Upper lobe of right lung (tissue), 1 donor: ENCODE measurements around the gene WWOX. TPM values are rescaled to one million over a fixed set of nuclear protein-coding genes. Genes with fewer than 3 reads are reported as not detected.

ENCODE experiments used
- ATAC-seq: fragments of 200-7000 bp; cut with Tn5 transposase; one replicate; pipeline ENCODE4 v1.9.1; 2020; ENCODE audit warnings: mild to moderate bottlenecking, moderate library complexity
- DNase-seq: peaks from one replicate; pipeline ENCODE4 v3.0.0-alpha.2; 2020
- H3K27ac ChIP-seq: fragments of 200-600 bp; one replicate; pipeline ENCODE4 v1.8.0; 2022
- H3K27me3 ChIP-seq: fragments of 200-600 bp; one replicate; pipeline ENCODE4 v1.8.0; 2022; ENCODE audit warnings: mild to moderate bottlenecking
- H3K36me3 ChIP-seq: fragments of 200-600 bp; one replicate; pipeline ENCODE4 v1.8.0; 2022
- H3K4me1 ChIP-seq: fragments of 200-600 bp; one replicate; pipeline ENCODE4 v1.8.0; 2022
- H3K4me3 ChIP-seq: fragments of 200-600 bp; one replicate; pipeline ENCODE4 v1.8.0; 2022; ENCODE audit warnings: mild to moderate bottlenecking
- H3K9me3 ChIP-seq: fragments of 200-600 bp; one replicate; pipeline ENCODE4 v1.8.0; 2022
- intact Hi-C: fragments of 100-400 bp; cut with DNase I; formaldehyde crosslinking; loops from one replicate; pipeline ENCODE4 v1.11.0; 2022
- total RNA-seq: library from RNA; stranded (reverse); fragmentation: NEBNext Ultra II Directional; extraction: Animal tissue kit (Norgen Biotek cat#: 25700); gene quantifications from one replicate; pipeline ENCODE4 v1.2.1, GENCODE V29; 2021
- TF ChIP-seq, protein P1 (sequence below): fragments of 200-600 bp; IDR thresholded peaks from one replicate; pipeline ENCODE4 v1.8.0; 2022; ENCODE audit warnings: antibody characterized with exemption
- donor health status: DM: no; HTN: yes; CAD: no; lungs with severe emphysema.

The WWOX gene
- total RNA-seq, 1 donor from 2014 or later = 17.0 TPM

DNA sequence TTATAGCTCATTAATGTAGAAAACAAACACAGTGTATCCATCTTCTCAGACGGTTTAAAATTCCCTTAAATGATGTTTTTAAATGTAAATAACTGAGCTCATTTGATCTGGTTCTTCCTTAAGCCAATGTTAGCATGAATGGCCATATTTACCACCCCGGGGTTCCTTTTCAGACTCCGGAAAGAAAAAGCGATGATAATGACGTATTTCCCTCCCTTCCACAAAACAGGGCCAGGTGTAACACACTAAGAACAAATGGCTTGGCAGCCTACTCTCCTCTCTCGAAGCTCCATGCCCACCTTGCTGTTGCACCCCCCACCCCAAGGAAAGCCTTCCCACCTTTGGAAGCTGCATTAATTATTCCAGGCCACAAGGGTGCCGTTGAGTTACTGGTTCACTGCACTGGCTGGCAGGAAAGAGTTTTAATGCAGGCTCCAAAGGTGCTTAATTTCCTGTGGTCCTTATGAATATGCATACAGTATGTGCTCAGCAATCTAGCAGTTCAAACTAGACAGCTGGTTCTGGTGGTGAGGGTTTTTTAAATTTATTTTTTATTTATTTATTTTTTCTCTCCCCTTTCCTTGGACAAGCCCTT, 378.9 kb downstream of the WWOX start:
- TF ChIP-seq, protein P1, sequence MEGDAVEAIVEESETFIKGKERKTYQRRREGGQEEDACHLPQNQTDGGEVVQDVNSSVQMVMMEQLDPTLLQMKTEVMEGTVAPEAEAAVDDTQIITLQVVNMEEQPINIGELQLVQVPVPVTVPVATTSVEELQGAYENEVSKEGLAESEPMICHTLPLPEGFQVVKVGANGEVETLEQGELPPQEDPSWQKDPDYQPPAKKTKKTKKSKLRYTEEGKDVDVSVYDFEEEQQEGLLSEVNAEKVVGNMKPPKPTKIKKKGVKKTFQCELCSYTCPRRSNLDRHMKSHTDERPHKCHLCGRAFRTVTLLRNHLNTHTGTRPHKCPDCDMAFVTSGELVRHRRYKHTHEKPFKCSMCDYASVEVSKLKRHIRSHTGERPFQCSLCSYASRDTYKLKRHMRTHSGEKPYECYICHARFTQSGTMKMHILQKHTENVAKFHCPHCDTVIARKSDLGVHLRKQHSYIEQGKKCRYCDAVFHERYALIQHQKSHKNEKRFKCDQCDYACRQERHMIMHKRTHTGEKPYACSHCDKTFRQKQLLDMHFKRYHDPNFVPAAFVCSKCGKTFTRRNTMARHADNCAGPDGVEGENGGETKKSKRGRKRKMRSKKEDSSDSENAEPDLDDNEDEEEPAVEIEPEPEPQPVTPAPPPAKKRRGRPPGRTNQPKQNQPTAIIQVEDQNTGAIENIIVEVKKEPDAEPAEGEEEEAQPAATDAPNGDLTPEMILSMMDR = peak; percentile 39
- Histone ChIP-seq H3K27me3 (no peaks in the 10 kb centered on the region), H3K4me1 (no peaks in the 10 kb centered on the region), H3K27ac (no peak overlapping the region), H3K4me3 (no peak overlapping the region), H3K9me3 (no peaks in the 10 kb centered on the region), H3K36me3 (no peaks in the 10 kb centered on the region)
- intact Hi-C loops = no loop called here
- DNase-seq (no peak), ATAC-seq (no peak)

DNA sequence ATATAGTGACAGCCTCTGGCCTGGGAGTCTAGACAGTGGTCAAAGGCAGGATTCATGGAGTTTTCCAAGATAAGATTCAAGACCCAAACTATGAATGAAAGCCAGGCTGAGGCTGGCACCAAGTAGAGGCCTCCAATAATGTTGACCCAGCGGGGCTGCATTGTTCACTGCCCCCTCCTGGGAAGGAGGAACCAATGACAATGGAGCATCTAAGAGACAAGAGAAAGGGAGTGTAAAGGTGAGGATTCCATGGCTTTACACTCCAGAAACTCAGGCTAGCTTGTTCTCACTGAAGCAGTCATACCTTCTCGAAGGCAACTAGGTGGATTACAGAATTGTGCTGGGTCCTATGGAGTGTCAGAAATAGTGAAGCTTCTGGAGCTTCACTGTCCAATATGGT, 380.3 kb downstream of the WWOX start:
- no peak for ATAC-seq
- TF ChIP-seq, protein P1 = no peak
- intact Hi-C loops = no loop called here

DNA sequence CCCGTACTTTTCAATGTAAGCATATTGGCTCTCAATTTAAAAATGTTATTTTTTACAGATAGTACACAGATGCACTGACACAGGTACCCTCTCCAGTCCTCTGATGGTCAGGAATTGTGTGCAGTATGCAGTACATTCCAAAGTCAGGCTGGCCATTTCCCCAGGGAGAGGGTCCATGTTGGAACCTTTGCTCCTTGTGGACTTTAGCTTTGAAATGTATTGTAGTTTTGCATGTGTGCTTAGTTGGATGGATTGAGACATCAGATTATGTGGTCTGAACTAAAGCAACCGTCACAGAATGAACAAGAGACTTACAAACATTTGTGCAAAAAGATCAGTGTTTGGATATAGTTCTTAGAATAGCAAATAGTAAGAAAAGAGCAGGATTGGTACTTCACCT, 381.1 kb downstream of the WWOX start:
- no peaks in the 10 kb centered on the region for H3K9me3 ChIP-seq
- H3K27me3 ChIP-seq = no peaks in the 10 kb centered on the region
- DNase-seq = no peak
- TF ChIP-seq, protein P1 = no peak
- H3K27ac ChIP-seq = no peak overlapping the region
- H3K4me1 ChIP-seq = no peaks in the 10 kb centered on the region
- no peak overlapping the region for H3K4me3 ChIP-seq
- ATAC-seq = no peak
- intact Hi-C loops = no loop called here
- no peaks in the 10 kb centered on the region for H3K36me3 ChIP-seq

More for the DNA sequence above, 380.3 kb downstream of the WWOX start:
- Histone ChIP-seq H3K4me1 (no peaks in the 10 kb centered on the region), H3K27ac (no peak overlapping the region), H3K9me3 (no peaks in the 10 kb centered on the region), H3K36me3 (no peaks in the 10 kb centered on the region), H3K27me3 (no peaks in the 10 kb centered on the region), H3K4me3 (no peak overlapping the region)
- no peak for DNase-seq

DNA sequence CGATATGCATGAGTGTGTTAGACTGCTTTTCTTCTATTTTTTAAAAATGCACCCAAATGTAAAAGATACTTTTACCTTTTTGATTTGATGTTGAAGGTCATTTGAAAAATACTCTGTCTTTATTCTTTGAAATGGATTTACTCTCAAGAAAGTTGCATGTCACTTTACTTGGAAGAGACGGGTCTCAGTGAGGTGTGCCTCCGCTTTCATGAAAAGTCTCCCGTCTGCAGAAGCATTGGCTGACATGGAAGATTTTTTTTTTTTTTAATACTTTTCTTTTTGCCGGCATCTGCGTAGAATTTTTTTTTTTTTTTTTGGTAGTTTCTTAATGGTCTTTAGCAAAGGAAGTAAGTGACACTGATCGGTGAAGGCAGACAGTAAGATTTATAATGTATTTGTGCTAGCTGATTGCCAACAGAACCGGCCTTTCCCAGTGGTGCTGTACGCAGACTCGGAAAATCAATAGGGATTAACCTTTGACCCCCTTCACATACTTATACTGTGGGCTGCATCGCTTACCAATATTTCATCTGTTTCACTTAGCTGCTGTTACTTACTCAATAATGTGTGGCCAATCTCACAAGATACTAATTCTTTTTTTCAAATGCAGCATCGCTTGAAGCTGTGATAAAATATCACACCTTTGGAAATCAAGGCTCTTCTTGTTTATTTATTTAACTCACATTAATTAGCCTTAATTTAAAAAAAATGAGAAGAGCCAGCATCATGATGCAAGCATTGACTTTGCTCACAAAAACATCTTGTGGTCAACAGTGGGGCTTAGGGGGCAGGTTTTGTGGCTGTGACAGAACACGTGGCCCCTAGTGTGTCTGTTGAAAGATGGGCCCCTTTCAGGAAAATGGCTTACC, 383.9 kb downstream of the WWOX start:
- Histone ChIP-seq H3K36me3 (no peaks in the 10 kb centered on the region), H3K9me3 (no peaks in the 10 kb centered on the region), H3K27me3 (no peaks in the 10 kb centered on the region), H3K4me1 (no peaks in the 10 kb centered on the region), H3K27ac (no peak overlapping the region), H3K4me3 (no peak overlapping the region)
- intact Hi-C loops = no loop called here
- no peak for ATAC-seq
- no peak for DNase-seq
- TF ChIP-seq, protein P1 = no peak

- intact Hi-C loops = no loop called here
- Histone ChIP-seq H3K4me1 (no peaks in the 10 kb centered on the region), H3K27ac (no peak overlapping the region), H3K27me3 (no peaks in the 10 kb centered on the region), H3K36me3 (no peaks in the 10 kb centered on the region), H3K4me3 (no peak overlapping the region), H3K9me3 (no peaks in the 10 kb centered on the region)
- ATAC-seq (no peak), DNase-seq (no peak)
- TF ChIP-seq, protein P1 = no peak
Measured at GRCh38 chr16:78484509-78485058, 385.1 kb downstream of the WWOX start.
